Measurements from ENCODE around the gene AVL9.

DNA sequence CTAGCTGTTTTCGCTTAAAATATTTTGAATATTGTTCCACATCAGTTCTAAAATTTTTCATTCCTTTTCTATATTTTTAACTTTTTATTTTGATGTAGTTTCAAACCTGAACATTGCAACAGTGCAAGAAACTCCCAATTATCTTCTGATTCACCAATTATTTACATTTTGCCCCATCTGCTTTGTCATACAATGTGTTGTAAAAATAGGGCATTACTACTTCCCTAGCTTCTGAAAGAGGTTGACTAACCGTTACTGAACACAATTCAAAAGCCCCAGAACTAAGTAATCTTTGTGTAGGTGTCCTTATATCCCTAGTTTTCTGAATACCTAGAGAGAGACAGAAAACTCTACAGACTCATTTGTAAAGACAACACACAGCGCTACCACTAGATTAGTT is 86.7 kb downstream of the AVL9 start:
- TF ChIP-seq POLR2A (IDR thresholded peaks at IDR 0.05) = no peak
- TF ChIP-seq, protein P1, sequence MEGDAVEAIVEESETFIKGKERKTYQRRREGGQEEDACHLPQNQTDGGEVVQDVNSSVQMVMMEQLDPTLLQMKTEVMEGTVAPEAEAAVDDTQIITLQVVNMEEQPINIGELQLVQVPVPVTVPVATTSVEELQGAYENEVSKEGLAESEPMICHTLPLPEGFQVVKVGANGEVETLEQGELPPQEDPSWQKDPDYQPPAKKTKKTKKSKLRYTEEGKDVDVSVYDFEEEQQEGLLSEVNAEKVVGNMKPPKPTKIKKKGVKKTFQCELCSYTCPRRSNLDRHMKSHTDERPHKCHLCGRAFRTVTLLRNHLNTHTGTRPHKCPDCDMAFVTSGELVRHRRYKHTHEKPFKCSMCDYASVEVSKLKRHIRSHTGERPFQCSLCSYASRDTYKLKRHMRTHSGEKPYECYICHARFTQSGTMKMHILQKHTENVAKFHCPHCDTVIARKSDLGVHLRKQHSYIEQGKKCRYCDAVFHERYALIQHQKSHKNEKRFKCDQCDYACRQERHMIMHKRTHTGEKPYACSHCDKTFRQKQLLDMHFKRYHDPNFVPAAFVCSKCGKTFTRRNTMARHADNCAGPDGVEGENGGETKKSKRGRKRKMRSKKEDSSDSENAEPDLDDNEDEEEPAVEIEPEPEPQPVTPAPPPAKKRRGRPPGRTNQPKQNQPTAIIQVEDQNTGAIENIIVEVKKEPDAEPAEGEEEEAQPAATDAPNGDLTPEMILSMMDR (IDR thresholded peaks at IDR 0.05 in 8 of 11, conservative IDR thresholded peaks at IDR 0.05 in 3 of 11) = no peak
- no peak for TF ChIP-seq POLR2AphosphoS5 (IDR thresholded peaks at IDR 0.05)
